ENCODE results near the gene TUBA4A. TPM values are rescaled to one million over a fixed set of nuclear protein-coding genes. Genes with fewer than 3 reads are reported as not detected.

The TUBA4A gene
- total and polyA plus RNA-seq, 2 of the 8 experiments (the other 6 are each of a cell fraction or from before 2014, with no cell fraction given) = 67.3 to 172 TPM

- Histone ChIP-seq H3K4ac (replicated peaks; ENCODE audit: insufficient read length, low read depth, low read length) (no peak overlapping the region), H3K14ac (ENCODE audit: insufficient read length) (no peak overlapping the region), H3K36me3 (ENCODE audit: control insufficient read depth in 2 of 4, insufficient read depth in 4 of 4, low read length in 3 of 4) (peaks cover 0 to 9% (median 5%) of the 10 kb centered on the region in 4 experiments; a peak in 4 of 8 replicates), H3K4me3 (ENCODE audit: extremely low read depth in 1 of 4, insufficient read depth in 2 of 4, low read depth in 3 of 4, low read length in 4 of 4) (peak overlapping the region in 1 of 4 experiments; percentile 64; a peak in 2 of 8 replicates), H3K23ac (ENCODE audit: insufficient read length) (no peak overlapping the region), H2BK5ac (ENCODE audit: low read depth, low read length) (no peak overlapping the region), H2BK20ac (ENCODE audit: low read length) (no peak overlapping the region), H3K79me2 (ENCODE audit: control insufficient read depth in 1 of 2, insufficient read depth in 2 of 2, low read length in 2 of 2) (no peaks in the 10 kb centered on the region), H3K56ac (replicated peaks; ENCODE audit: insufficient read length, low read depth, low read length) (no peak overlapping the region), H3K79me1 (ENCODE audit: low read depth, low read length) (peaks cover 2% of the 10 kb centered on the region; the same call in 1 of the 2 replicates), H4K91ac (replicated peaks; ENCODE audit: insufficient read length, low read length) (no peak overlapping the region), H3K18ac (ENCODE audit: extremely low read depth, low read length) (no peak overlapping the region), H4K20me1 (replicated peaks in 1 of 2; ENCODE audit: control insufficient read depth in 1 of 2, insufficient read depth in 2 of 2, low read length in 2 of 2) (peaks cover 0 to 2% of the 10 kb centered on the region in 2 experiments), H3K9ac (replicated peaks in 1 of 4; ENCODE audit: extremely low read depth in 1 of 4, low read depth in 3 of 4, low read length in 3 of 4) (no peak overlapping the region), H3K23me2 (ENCODE audit: low read depth, low read length) (peaks cover 17% of the 10 kb centered on the region), H3K4me2 (ENCODE audit: insufficient read depth in 1 of 2, low read depth in 2 of 2, low read length in 2 of 2) (peak overlapping the region; percentile 85 to 92), H3K4me1 (replicated peaks in 1 of 4; ENCODE audit: control insufficient read depth in 3 of 4, insufficient read depth in 4 of 4, low read length in 3 of 4) (peaks cover 5 to 14% (median 9%) of the 10 kb centered on the region in 4 experiments), H3K27ac (ENCODE audit: low read depth, low read length) (no peak overlapping the region), H4K8ac (ENCODE audit: extremely low read depth, insufficient read depth, low read length) (no peak overlapping the region), H2AFZ (ENCODE audit: low read length) (no peak overlapping the region), H4K5ac (ENCODE audit: insufficient read length, low read depth, low read length) (no peak overlapping the region), H2BK120ac (replicated peaks; ENCODE audit: low read depth, low read length) (no peak overlapping the region), H2BK12ac (ENCODE audit: low read depth, low read length) (0 out of 2 replicates have a peak overlapping the region, but pooled peaks have one; percentile 35), H3K9me3 (ENCODE audit: insufficient read depth in 2 of 2, low read depth in 1 of 2, low read length in 1 of 2) (no peaks in the 10 kb centered on the region), H2BK15ac (ENCODE audit: low read length) (peak overlapping the region; percentile 23; the same call in 1 of the 2 replicates), H2AK5ac (ENCODE audit: low read depth, low read length) (no peak overlapping the region; the same call in 1 of the 2 replicates), H3K27me3 (replicated peaks in 1 of 4; ENCODE audit: control insufficient read depth in 3 of 4, extremely low read depth in 1 of 4, insufficient read depth in 3 of 4, low read length in 3 of 4) (peaks cover 16 to 43% (median 35%) of the 10 kb centered on the region in 4 experiments)
- 71% methylated on average over 5 of the region's 5 CpGs; no CpG with 5 or more reads in 1 of the 2 experiments for WGBS, 2 experiments (ENCODE audit: extremely low coverage in 1 of 2, insufficient coverage in 1 of 2, insufficient read length in 1 of 2, insufficient replicate concordance in 2 of 2, low coverage in 1 of 2, low lambda C conversion rate in 2 of 2, missing lambda C conversion rate in 1 of 2)
- DNase-seq (ENCODE audit: low read depth in 1 of 2, low spot score in 2 of 2) = no peak
- CTCF ChIA-PET (ENCODE audit: partially characterized antibody) = interaction anchor here (0.7 to 6.6 kb wide), 14 partner anchors 9 to 115 kb away, joined by 3 to 118 read pairs (median 3); partner anchors contain the start of genes DNAJB2 and ZFAND2B
- no peak for FAIRE-seq
- POLR2A ChIA-PET (ENCODE audit: partially characterized antibody) = interaction anchor here (0.6 to 14.9 kb wide), 15 partner anchors 10 to 132 kb away, joined by 3 to 190 read pairs (median 7); partner anchors contain the start of genes ABCB6, ANKZF1, ATG9A and CNPPD1
- TF ChIP-seq SRF (IDR thresholded peaks at IDR 0.05; ENCODE audit: low read depth, low read length) (no peak), RNF2 (IDR thresholded peaks at IDR 0.05; ENCODE audit: borderline replicate concordance, low read depth, low read length, missing control alignments, poor library complexity, severe bottlenecking) (no peak), GTF2F1 (IDR thresholded peaks at IDR 0.05; ENCODE audit: borderline replicate concordance, low read depth, low read length) (no peak), TEAD4 (IDR thresholded peaks at IDR 0.05; ENCODE audit: low read depth, low read length) (no peak), RBBP5 (IDR thresholded peaks at IDR 0.05; ENCODE audit: borderline replicate concordance, low read depth, low read length) (no peak), HDAC6 (IDR thresholded peaks at IDR 0.05; ENCODE audit: low read depth, low read length) (no peak), SIN3A (conservative IDR thresholded peaks at IDR 0.05 in 1 of 2, IDR thresholded peaks at IDR 0.05 in 1 of 2; ENCODE audit: low read depth in 1 of 2, low read length in 2 of 2) (no peak), CTCF (IDR thresholded peaks at IDR 0.05; ENCODE audit: control extremely low read depth in 1 of 3, insufficient read depth in 1 of 3, low read depth in 1 of 3, low read length in 3 of 3) (no peak), CTBP2 (IDR thresholded peaks at IDR 0.05; ENCODE audit: borderline replicate concordance, insufficient read depth, insufficient read length, low read length) (no peak)
Observed at GRCh38 chr2:219252084-219252483, 1.6 kb downstream of the TUBA4A start.

Measured in H1 (cell line).